HG02759 (cell line): Measurements from ENCODE around the gene ZC3HAV1.
A peak's percentile ranks its signal among the peaks of the same experiment; 100 is the strongest.
"Not testable (repeated sequence)": the region's sequence is repeated elsewhere in the genome, so short reads cannot be mapped to it uniquely, and the experiment has no call there.

Source experiments
- ATAC-seq: cut with Tn5 transposase; IDR thresholded peaks from one replicate; pipeline ENCODE4 v1.9.1; 2021; ENCODE audit warnings: mild to moderate bottlenecking, moderate library complexity; ENCODE audit not compliant: unreplicated experiment

Gene ZC3HAV1

DNA sequence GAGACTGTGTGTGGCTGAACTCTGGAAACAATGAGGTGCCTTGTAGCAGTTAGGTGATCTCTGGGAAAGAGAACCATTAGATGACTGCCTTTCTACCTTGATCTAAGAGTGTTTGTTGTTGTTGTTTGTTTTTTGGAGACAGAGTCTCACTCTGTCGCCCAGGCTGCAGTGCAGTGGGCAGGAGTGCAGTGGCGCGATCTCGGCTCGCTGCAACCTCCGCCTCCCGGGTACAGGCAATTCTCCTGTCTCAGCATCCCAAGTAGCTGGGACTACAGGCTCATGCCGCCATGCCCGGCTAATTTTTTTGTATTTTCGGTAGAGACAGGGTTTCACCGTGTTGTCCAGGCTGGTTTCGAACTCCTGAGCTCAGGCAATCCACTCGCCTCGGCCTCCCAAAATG is 54.9 kb downstream of the ZC3HAV1 start:
- ATAC-seq = not testable (repeated sequence)

DNA sequence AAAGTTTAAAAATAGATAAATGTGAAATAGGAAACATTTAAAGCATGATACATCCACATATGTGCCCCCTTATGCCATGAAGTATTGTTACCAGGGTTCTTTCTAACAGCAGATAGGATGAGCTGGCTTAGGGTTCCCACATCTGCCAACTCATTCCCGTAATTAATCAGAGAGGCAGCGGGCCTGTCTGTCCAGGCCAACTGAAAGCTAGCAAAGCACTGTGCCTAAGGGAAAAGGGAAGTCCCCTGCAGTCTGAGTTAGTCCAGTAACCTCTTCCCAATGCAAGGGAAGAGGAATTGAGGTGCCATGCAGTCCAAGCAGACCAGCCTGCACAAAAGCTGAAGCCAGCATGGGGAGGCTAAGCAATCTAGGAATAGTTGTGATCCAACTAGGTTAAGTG is 55.4 kb downstream of the ZC3HAV1 start:
- ATAC-seq = no peak

DNA sequence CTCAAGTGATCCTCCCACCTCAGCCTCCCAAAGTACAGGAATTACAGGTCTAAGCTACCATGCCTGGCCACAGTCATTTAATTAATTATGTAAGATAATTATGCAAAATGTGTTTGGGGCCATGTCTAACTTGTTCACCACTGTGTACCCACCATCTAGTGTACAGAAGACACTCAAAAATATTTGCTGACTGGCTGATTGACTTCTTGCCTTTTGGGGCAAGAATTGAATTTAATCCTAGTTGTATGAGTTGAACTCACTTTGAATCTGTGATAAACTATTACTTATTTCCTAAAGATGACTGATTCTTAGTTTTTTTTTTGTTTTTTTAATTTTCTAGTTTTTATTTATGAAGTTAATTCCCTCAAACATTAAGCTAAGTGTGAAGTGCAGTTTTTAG is 57.9 kb downstream of the ZC3HAV1 start:
- ATAC-seq = no peak

DNA sequence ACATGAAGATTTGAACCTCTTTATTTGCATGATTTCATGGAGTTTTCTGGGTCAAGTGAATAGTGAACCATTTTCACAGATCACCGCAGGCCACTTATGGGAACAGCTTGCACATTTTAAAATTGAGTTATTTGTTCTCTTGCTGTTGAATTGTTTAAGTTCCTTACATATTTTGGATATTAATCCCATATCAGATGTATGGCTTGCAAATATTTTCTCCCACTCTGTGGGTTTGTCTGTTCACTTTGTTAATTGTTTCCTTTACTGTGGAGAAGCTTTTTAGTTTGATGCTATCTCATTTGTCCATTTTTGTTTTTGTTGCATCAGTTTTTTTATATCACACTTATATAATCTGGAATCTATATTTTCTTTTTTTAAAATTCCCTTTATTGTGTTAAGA is 59.6 kb downstream of the ZC3HAV1 start:
- no peak for ATAC-seq

DNA sequence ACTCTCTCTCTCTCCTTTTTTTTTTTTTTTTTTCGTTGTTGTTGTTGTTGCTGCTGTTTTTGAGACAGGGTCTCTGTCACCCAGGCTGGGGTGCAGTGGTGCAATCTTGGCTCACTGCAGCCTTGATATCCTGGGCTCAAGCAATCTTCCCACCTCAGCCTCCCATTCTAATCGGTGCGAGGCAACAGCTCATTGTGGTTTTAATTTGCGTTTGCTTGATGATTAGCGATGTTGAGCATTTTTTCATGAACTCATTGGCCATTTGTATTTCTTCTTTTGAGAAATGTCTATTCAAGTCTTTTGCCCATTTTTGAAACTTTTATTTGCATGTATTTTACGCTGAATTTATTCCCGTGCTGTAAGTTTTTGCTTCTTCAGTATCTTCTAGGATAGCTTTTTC is 60.4 kb downstream of the ZC3HAV1 start:
- no peak for ATAC-seq

DNA sequence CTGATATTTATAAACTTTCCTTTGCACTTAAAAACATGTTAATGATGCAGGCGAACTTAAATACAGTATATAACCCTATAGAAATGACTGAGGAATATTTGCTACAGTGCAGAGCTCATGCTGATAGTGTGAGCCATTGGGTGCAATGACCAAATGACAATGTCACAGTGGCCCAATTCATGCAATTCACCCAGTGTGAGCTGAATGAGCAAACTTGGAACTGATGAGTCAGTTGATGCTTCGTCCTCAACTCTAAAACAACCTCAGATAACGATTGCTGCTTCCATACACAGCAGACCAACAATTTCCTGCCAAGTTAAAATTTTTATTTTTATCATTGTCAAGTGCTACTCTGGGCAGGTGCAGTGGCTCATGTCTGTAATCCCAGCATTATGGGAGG is 61.5 kb downstream of the ZC3HAV1 start:
- ATAC-seq = no peak

DNA sequence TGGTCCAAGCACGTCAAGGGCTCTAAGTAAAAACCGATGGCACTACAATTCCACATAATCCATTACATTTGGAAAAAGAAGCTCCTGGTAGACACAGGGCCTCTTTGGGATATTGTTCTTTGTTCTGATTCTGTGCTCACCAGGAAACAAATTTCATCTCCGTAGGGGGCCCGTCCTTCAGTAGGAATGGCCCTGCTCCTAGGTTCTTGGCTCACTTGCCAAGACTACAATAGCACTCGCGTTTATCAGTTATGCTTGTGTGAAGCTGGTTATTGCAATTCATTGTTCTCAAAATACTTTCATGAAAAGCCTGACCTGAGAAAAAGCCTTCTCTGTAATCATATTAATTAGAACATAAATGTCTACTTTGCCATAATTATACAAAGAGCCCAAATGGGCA is 63.4 kb downstream of the ZC3HAV1 start:
- no peak for ATAC-seq

DNA sequence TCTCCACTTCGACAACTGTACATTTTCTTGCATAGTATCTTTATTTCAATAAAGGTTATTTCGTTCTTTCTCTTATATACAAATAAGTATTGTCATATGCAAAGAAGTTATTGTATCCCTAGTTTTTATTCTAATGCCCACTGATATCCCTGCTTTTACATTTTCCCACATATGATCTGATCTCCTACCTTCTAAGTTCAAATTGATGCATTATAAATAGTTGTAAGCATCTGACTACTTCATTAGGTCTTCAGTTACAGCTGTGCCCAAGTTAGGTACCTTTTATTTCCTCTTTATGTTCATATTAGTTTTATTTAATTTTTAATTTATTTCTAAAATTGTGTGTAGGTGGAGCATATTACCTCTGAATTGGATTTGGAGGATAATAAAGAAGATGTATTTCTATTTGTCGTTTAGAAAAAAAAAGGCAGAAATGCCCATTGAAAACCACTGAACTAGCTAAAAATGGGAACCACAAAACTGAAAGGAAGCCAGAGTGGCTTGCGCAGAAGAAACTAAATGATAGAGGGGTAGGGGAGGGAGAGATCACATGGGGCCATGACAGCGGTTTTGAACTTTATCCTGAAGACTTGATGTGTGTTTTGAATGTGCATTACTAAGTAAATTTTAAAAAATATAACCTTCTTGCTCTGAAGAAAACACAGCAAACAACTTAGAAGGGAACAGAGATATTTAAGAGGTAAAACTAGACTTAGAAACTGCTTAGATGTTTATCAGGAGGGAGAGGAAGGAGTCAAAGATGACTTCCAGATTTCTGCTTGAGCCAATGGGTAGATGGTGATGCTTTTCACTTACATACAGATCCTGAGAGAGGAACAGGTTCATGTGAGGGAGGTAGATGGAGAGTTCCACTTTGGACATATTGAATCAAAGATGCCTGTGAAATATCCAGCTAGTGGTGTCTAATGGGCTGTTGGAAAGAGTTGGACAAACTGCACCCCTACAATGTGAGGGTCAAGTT is 64.4 kb downstream of the ZC3HAV1 start:
- ATAC-seq = no peak

DNA sequence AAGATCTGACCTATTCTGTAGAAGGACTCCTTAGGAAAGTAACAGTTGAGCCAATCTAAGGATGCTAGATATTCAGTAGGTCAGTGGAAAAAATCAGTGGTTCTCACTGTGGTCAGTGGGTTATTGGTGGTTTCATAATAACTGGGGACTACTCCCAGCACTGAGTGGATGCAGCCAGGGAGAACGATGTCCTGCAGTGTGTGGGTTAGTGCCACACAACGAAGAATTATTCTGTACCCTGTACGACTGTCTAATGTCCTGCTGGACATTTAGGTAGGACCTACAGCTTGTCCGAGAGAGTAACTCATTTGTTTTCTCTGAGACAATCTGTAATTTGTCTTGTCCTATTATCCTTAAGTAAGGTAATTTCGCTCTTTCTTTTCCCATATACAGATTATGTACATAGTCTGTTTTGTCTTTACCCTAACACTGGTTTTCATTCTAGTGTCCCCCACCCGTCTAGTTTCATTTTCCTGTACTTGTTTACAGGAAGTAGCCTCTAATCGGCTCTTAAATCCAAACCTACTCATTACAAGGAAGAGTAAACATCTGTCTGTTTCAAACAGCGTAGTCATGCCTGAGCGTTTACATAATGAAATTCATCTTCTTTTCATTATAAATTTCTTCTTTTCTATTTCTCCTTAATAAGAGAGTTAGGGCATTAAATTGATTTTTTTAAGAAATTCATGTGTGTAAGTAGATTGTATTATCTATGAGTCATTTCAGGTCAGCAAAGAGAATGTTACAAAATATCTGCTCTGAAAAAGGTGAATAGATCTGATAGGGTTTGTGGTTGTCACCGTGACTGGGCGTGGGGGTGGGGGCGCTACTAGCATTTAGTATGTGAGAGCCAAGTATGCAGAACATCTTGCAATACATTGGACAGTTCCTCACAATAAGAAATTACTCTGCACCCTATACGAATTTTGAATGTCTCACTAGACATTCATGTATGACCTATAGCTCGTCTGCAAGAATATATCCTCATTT is 65.4 kb downstream of the ZC3HAV1 start:
- no peak for ATAC-seq

DNA sequence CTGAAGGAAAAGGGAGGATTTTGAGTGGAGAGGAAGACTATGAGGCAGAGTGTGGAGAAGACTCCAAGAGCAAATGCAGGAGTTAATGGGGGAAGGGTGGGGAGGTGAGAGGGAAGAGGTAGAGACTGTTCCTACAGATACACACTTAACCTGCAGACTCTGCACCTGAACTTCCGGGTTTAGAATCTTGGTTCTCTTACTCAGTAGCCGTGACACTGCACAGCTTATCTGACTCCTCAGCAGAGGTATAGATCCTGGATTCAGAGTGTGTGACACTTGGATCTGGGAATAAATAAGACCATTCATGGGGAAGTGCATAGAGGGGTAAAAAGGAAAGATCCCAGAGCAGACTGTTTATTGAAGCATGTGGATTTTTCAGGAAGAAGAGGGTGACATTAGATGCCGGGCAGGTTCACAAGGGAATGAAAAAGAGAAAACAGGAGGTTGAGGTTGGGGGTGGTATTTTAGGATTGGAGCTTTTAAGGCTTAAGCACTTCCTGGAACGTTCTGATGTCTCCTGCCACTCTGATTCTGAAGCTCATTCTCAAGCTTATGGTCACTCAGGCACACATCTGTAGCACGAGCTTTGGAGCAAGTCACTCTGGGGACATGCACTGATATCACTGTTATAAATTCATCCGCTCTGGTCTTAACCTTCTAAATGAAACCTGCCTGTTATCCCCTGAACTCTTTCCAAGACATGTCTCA is 68.0 kb downstream of the ZC3HAV1 start:
- no peak for ATAC-seq

DNA sequence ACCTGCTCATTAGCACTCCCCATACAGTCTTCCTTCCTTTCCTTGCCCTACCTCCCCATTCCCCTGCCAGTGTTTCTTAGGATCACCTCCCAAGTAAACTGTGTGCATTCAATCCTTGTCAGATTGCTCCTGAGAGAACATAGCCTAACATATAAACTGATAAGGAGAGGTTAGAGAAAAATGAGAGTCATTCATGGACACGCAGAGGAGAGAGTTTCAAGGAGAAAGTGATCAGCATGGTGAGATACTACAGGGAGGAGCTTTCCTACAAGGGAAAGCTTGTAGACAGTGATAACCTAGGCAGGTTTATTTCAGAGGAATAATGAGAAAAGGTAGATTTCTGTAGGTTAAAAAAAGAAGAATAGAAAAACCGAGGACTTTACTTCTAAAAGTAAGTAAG is 70.8 kb downstream of the ZC3HAV1 start:
- no peak for ATAC-seq

DNA sequence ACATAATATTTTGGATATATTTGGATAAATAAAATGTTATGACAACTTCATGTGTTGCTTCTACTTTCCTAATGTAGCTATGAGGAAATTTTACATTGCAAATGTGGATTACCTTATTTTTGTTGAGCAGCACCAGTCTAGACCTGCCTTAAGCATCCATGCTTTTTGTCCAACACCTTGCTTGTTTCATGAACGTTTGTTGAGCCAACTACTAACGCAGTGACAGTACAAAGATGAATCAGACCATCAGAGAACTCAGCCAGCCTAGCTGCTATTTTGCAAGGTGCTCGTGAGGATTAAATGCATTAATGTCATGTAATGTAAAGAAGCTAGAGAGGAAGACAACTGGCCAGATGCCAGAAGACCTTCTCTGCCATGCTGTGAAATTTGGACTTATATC is 72.6 kb downstream of the ZC3HAV1 start:
- ATAC-seq = no peak

DNA sequence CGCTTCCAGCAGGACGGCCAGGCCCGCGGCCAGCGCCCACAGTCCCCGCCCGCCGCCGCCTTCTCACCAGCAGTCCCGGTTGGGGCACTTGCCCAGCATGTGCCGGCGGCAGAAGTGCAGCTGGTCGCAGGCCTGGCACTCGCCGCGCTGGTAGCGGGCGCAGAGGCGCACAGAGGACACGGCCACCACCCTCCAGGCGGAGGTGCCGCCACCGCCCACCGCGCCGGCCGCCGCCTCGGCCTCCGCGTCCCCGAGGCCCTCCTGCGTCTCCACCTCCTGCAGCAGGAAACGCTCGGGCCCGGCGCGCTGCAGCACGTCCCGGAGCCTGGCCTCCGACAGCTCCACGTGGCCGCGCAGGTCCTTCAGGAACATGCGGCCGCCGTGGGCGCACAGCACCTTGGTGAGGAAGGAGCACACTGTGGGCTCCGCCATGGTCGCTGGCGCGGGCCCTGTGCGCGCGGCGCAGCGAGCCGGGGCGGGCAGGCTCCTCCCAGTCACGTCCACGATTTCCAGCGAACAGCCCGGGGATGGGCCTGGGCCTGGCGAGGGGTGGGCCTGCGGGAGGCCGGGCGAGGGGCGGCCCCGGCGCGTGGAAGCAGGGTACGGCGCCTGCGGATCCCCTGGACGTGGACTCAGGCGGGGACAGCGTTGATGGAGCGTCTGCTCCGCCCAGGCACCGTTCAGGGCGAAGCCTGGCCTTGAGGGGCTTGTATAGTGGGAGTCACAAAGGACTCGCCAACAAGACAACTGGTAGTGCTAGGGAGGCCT is 73.8 kb downstream of the ZC3HAV1 start, which contains the start of gene ZC3HAV1L:
Gene ZC3HAV1L (minus strand): TSS at position 457 of the 768 bp plus-strand sequence. CDS start 25 bp downstream, at position 432.
- peak; percentile 90 for ATAC-seq

DNA sequence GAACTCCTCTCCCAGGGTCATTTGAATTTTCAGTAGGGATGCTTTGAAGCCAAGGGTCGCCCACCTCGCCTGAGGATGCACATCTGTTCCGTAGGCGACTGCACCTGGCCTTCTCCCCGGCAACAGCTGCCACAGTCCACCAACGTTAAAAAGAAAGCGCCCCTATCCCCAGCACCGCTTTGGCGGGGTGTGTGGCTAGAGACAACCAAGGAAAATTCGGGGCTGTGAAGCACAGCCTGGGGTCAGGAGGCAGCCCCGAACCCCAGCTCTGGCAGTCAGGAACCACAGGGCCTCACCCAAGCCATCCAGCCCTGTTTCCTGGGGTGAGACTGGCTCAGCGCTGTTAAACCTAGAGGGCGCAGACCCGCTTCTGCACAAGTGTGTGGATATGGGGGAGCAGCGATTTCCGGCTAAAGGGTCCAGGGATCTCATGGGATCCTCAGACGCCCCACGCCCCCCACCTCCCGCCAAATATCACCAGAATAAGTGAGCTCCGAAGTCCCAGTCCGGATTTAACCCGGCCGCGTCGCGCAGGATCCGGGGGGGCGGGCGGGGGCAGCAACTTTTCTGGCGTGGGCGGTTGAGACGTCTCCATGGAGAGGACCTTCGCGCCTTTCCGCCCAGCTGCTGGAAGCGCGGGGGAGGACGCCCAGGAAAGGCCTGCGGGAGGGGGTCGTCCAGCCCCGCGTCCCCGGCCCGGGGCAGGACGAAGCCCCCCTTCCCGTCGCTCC is 74.5 kb downstream of the ZC3HAV1 start:
- peak; percentile 45 for ATAC-seq

DNA sequence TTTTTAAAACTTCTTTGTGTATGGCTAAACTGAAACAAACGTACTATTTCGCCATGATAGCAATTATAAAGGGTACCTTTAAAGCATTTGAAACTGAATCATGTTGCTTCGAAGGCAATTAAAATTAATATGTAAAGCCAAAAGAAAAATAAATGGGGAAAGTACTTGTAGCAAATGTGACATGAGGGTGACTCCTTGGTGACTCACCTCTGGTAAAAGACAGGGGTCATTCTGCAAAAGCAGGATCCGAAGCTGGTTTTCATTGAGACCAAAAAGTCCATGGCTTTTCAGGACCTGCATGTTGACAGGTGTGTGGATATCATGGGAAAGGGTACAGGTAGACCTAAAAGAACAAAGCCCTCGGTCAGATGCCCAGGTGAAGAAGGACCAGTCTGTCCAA is 75.2 kb downstream of the ZC3HAV1 start:
- ATAC-seq = no peak

DNA sequence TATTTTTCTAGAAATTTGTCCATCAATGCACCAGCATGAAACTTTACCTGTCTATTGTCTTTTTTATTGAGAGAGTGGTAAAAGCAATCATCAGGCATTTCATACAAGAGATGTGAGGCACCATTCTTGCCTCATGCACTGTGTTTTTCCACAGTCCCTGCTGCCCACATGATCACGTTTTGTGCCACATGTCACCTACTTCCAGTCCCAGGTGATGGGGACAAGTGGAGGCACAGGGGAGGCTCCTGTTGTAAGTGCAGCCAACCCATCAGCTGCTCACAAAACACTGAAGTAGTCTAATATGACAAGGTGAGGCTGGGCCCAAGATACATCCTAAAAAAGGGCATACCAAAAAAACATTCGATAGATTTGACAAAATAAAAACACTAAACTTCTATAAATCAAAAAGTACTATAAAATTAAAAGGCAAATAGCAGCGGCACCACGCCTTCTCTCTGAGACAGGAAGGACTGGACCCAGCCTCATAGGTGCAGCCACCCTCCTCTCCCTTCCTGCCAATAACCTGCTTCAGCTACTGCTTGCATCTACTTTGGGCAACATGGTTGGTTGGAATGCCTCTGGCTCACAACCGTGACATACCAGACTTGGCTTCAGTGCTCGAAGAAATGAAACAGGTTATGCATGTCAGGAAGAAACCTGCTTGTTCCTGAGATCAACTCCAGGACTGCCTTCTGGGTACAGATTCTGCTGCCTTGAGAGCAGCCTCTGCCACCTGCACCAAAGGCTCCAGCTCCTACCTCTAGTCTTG is 76.0 kb downstream of the ZC3HAV1 start:
- no peak for ATAC-seq

DNA sequence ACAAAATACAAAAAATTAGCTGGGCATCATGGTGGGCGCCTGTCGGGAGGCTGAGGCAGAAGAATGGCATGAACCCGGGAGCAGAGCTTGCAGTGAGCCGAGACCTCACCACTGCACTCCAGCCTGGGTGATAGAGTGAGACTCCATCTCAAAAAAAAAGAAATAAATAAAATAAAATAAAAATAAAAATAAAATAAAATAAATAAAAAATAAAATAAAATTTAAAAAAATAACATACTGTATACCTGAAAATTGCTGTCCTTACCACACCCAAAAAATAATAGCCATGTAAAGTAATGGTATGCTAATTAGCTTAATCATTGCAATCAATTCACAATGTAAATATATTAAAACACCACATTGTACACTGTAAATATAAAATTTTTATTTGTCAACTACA is 77.0 kb downstream of the ZC3HAV1 start:
- ATAC-seq = no peak

DNA sequence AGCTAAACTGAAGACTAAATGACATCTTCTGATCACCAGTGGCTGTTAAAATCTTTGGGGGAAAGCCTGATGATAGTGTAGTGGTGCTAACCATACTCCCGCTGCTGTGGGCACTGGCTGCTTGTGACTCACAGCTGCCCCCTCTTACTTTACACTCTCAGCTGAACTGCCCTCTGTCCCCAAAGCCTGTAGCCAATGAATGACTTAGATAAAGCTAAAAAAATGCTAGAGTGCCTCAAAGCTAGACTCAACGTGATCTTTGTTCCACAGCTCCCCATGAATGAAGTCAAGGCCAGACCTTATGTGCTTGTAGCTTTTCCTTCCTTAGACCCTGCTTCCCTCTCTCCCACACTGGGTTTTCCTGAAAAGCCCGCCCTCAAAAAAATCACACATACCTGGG is 80.2 kb downstream of the ZC3HAV1 start:
- no peak for ATAC-seq

DNA sequence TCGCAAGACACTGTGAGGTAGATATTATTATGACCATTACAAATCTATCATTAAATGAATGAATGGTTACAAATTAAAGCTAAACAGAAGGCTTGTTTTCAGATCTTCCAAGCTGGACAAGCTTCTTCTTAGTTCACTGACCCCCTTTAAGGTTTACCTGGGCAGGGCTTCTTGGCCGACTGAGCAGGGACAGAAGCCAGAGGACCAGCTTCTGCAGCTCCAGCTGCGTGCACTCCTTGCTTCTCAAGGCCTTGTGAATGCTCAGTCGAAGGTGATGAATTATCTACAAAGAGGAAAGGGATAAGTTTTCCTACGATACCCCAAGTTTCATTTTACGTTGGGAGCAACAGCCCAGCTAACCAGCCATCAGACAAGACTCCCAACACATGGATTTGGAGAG is 83.0 kb downstream of the ZC3HAV1 start:
- ATAC-seq = no peak
